GM19372 (cell line): ENCODE data around the gene POLK.
"Not testable (repeated sequence)": the region's sequence is repeated elsewhere in the genome, so short reads cannot be mapped to it uniquely, and the experiment has no call there.

Source experiments
- ATAC-seq: cut with Tn5 transposase; IDR thresholded peaks from one replicate; pipeline ENCODE4 v1.9.1; 2021; ENCODE audit warnings: mild to moderate bottlenecking, low read depth, moderate library complexity; ENCODE audit not compliant: unreplicated experiment

POLK gene

DNA sequence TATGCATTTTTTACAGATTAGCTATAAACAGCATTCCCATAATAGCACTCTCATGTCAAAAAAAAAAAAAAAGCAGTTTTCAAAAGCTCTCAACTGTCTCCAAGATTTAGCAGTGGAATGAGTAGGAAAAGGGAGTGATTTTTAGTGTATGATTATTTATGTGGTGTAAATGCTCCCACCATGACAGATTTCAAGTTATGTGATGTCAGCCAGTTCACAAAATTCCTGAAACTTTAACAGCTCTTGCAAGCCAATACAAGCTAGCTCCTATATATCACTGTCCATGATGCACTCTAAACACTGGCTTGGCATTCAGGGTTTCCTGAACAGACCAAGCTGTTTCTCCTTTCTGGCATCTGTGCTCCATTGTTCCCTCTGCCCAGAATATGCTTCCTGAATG is 91.7 kb downstream of the POLK start:
- ATAC-seq, result no peak

DNA sequence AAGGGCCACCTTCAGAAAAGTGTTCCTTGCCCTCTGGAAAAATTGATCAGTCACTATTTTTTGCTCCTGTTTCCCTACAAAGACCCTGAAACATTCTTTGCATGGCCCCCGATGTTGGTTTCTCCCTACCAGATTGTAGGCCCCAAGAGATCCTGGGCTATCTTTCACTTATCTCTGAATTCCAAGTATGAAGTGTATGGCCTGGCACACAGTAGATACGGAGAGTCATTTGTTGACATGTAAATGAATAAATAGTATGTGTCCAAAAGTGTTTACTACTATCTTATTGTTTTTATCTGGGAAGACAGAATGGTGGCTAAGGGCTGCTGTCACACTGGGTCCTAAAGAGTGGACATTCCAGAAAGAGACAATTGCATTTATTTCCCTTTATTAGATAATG is 92.1 kb downstream of the POLK start:
- no peak for ATAC-seq

DNA sequence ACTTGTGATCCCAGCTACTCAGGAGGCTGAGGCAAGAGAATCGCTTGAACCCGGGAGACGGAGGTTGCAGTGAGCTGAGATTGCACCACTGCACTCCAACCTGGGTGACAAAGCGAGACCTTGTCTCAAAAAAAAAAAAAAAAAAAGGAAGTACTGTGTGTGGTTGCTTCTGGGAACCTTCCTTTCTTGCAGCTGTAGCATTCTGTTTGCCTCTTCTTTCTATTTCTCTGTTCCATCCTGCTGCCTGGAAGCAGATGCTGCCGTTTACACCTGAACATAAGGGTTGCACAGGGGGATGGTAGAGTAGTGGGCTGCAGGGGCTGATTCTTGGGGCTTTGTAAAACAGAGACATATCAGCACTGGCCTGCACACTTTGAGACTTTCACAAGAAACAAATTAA is 95.7 kb downstream of the POLK start:
- ATAC-seq, result not testable (repeated sequence)

DNA sequence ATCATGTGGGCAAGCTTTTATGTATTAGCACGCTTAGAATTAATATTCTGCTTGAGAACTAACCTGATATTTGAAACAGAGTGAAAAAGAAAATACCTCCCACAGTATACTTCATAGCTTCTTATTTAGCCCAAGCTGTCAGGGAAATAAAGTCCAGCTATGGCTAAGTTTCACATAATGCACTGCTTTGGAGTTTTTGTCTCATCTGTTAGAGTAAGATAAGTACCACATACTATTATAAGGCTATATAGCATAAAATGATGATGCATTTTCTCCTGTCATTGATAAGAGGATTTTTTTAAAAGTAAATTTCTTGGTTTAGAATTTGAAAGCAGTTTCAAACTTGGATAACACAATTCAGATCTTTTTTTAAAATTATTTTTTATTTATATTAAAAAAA is 97.2 kb downstream of the POLK start:
- ATAC-seq, result no peak

DNA sequence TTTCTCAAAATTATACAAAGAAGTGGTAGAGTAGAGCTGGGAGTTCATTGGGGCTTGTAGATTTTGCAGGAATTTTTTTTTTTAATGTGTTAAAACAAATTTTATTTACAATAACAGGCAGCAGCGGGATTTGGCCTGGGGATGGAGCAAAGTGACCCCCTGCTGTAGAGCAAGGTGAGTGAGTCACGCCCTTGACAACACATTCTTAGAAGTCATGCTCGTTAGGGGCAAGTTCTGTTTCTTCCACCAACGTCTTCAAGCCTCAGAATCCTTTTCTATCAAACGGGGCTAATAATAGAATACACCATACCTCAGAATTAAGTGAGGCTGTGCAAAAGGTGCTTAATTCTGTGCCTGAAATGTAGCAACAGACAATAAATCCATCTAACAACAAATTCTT is 98.5 kb downstream of the POLK start:
- no peak for ATAC-seq

DNA sequence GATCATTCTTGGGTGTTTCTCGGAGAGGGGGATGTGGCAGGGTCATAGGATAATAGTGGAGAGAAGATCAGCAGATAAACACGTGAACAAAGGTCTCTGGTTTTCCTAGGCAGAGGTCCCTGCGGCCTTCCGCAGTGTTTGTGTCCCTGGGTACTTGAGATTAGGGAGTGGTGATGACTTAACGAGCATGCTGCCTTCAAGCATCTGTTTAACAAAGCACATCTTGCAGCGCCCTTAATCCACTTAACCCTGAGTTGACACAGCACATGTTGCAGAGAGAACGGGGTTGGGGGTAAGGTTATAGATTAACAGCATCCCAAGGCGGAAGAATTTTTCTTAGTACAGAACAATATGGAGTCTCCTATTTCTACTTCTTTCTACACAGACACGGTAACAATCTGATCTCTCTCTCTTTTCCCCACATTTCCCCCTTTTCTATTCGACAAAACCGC is 99.2 kb downstream of the POLK start:
- not testable (repeated sequence) for ATAC-seq

DNA sequence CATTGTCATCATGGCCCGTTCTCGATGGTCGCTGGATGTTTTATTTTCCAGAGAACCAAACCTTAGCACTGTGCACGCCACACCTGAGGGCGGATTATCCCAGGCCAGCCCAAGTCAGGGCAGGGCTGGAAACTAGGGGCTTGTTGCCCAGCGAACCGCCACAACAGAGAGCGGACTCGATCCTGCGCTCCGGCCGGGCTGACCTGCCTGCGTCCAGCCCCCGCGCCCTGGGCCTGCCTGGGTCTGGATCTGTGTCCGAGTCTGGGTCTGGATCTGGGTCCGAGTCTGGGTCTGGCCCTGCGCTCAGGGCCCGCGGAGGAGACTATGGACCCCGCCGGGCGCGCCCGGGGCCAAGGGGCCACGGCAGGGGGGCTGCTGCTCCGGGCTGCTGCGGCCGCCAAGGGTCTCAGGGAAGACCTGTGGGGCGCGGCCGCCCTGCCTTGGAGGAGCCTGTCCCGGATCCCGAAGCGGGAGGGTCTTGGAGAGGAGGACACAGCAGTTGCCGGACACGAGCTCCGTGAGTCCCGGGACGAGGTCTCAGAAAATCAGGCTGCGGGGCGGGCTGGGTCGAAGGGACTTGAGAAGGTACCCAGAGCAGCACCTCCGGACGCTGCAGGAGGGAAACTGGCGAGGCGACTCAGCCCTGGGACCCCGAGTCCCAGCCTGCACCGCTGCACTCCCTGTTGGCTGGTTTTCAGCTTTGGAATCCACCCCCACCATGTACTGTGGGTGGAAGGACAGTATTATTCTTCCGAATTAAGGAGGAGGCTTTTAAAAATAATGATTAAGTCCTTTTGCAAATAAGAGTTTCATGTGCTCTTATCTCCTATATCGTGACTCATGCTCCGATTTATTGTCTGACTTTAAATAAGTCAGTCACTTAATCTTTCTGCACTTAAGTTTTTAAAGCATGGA is 99.9 kb downstream of the POLK start, which contains the start of gene ANKDD1B:
Gene ANKDD1B (plus strand): TSS at position 143 of the 915 bp plus-strand sequence. CDS start 182 bp downstream, at position 325.
- ATAC-seq, result no peak

DNA sequence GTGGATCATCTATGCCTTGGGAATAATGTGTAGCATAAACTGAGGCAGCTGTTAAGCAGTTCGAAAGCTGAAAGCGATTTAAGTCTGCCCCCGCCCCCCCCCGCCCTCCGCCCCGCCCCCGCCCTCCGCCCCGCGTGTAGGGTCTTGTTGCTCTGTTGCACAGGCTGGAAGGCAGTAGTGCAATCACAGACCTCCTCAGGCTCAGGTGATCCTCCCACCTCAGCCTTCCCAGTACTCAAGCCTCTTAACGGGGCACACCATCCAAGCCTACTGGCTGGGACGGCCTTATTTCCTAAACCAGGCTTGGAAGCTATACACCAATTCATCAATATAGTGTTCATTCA is 100.5 kb downstream of the POLK start:
- no peak for ATAC-seq

DNA sequence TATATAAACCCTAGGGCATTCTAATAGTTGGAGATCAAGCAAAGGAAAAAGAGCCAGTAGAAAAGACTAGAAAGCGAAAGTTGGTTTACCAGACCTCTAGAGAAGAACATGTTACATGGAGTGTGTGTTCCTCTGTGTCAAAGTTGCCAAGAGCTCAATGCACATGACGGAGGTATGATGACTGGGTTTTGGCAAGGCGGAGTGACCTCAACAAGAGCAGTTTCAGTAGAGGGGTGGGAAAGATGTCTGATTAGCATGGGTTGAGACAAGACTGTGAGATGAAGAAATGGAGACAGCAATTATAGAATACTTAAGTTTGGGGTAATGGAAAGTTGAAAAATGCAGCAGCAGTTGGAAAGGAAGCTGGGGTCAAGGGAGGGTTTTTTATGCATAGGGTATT is 101.2 kb downstream of the POLK start:
- ATAC-seq, result no peak

DNA sequence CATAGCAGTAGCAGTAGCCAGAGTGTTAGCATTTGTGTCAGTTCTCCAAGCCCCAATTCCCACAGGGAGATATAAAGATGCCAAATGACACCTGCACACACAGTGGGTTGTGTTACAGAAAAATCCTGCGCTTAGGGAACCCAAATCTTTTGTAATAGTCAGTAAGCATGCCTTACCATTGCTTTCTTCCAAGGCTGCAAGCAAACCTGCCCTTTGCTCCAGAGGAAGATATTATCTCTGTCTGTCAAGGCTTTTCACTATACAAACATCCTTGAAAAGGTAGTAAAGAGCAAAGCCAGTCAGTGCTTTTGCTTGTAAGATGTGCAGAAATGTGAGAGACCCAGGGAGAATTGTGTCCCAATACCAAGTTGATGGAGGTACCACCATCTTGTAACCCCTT is 102.5 kb downstream of the POLK start:
- no peak for ATAC-seq

DNA sequence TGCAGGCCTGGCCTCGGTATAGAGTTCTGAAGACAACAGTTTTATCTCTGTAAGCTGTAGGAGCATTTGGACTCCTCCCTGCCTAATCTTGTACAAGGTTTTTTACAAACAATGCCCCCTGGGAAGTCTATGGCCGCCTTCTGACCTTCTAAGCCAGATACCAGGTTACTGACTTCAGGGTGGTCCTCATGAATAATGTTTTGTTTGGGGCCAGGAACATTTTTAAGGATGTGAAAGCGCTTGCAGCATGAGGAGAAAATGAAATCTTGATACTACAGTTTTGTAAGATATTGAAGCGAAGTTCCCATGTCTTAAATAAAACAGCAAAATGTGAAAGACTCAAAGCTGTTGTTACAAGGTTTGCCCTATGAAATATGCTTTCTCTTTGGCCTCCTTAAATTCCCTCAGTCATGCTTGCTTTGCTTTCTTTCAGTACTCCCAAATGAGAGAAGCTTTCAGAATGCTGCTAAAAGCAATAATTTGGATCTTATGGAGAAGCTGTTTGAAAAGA is 104.7 kb downstream of the POLK start:
- ATAC-seq, result no peak

DNA sequence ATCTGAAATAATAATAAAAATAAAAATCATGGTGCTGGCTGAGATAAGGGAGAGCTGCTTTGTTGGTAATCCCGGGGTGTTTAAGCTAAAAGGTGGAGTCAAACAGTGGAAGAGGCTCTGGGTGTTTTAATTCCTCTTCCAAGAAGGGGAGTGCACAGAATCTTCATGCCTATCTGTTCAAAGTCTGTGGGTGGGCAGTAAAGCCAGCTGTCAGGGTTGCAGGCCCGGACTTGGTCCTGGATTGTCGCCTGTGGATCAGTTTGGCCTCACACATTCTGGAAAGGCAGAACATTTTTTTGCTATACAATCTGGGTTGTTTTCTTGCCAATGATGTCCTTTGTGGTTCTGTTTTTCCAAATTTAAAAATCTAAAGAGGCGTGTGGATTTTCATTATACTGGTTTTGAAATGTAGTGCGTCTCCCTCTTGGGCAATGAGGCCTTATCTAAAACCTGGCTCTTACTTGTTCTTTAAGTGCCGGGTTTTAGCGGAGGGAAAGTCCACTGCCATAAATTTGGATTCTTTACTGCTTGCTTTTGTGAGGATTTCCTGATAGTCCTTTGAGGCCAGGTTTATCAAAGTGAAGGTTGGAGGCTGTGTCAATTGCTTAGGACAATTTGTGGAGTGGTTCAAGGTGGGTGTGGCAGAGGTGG is 105.4 kb downstream of the POLK start:
- no peak for ATAC-seq

DNA sequence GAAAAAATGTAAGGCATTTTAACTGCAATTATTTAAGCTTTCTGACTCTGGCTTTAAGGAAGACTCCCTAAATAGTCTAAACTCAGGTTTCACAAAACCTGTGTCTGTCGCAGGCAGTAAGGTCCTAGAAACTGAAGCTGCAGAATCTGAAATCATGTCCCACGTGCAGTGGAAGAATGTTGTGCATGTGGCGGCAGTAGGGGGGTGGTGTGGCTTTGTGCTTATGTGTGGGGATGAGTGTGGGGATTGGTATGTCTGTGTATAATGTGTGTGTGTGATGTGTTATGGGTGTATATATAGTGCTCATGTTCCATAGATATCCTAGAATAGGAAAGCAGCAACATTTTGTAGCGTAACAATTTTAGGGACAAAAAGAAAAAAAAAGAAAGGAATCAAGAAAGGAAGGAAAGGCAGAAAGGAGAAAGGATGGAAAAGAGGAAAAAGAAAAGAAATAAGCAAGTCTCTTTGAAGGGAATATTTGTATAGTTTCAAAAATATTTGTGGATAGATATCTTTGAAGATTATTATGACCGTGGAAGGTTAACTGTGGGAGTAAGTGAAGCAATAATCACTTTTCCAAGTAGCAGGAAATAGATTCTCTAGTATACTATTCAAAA is 106.2 kb downstream of the POLK start:
- no peak for ATAC-seq

DNA sequence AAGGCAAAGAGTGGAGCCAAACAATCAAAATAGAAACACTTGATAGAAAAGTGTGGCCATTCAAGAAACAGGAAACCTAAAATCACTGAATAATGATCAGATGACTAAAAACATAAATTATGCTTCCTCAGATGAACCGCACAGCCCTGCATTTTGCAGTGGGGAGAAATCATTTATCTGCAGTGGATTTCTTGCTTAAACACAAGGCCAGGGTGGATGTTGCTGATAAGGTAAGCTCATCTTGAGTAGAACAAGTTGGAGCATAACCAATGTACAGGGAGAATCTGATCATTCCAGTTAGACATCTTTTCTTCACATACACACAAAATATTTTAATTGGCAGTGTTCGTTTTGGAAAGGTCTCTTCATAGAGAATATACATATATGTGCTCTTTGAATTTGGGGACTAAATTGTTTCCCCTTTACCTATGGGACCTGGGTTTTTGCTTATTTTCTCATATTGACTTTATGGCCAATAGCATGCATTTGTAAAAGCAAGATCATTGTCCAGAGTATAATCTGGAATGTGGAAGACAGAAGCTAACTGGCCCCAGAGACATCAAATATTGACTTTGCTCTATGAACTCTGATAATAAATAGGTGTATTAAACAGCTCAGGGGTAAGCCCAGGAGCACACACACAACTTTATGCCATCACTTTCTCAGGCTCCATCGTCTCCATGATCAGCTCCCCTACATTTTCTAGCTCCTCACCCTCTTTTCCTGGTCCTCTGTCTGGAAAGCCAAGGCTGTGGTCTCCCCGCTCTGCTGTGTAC is 108.7 kb downstream of the POLK start:
- no peak for ATAC-seq

DNA sequence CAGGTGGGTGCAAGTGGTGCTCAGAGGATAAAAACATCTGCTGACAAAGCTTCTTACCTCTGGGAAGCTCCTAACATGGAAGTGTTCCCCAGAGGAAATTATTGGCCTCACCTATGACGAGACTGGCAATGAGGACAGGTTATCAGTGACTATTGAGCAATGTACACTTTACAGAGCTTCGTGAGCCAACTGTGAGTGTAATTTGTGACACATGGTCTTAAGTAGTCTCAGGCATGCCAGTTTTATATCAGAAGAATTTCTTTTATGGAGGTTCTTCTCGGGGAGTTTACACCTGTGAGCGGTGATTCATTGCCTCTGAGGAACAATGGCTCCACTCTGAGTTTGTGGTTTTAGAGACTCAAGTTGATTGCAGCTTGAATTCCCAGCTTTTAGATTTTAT is 110.9 kb downstream of the POLK start:
- ATAC-seq, result no peak

DNA sequence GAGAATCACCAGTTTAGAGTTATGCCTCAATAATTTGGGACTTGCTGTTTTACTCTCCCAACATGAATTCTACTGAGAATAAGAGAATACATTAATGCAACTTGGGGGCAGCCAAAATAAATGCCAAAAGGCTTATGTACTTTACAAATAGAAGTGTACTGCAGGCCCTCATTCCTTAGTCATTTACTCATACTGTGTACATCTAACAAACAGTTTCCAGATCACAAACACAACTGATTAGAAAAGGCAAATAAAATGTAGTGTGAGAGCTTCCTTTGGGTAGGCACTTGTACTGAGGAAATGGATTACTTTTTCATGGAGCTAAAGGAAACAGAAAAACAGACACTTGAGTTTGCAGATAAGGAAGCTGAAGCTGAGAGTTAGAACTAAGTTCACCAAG is 112.2 kb downstream of the POLK start:
- no peak for ATAC-seq

DNA sequence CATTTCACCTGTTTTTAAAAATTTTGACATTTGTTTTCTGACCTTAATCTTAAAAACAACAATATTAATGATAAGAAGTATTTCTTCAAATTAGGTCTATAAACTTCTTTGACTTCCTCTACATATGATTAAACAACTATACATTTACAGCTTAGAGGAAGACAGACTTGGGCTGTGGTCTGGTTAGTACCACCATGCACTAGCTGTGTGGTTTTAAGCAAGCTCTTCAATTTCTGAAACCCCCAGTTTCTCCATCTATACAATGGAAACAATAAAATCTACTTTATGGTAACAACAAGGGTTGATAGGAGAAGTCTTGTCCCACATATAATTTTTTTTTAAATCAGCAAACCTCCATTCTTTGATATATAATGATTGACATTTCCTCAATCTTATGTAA is 115.3 kb downstream of the POLK start:
- no peak for ATAC-seq

DNA sequence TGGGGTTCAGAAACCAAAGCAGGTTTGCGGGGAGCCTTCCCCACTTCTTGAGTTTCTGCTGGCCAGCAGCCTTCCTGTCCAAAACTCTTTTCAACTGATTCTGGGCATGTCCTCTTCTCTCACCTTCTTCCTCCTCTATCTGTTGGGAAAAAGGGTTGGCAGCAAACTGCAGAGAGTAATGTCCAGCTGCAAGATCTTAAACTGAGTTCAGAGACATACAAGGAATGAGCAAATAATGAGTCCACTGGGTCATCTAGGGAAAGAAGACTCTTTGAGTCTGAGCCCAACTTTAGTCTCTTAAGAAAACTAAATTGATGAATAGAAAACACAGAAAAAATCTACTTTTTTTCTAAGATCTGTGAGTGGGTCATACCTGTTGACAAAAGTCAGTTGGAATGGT is 116.1 kb downstream of the POLK start:
- ATAC-seq, result no peak

DNA sequence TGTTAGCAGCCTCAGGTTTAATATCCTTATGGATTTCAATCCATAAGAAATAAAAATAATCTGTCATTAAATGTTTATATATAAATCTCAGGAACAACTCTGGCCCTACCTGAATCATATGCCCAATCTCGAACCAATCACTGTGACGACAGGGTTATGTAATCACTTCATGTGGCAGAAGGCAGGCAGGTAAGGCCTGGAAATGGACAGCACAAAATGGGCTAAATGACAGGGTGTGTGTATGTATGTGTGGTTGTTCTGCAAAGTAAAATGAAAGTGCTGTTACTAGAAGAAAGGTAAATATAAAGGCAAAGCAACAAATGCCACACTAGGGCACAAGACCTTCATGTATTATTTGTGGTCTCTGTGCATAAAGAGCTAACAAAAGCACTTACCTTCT is 119.2 kb downstream of the POLK start:
- ATAC-seq, result no peak

DNA sequence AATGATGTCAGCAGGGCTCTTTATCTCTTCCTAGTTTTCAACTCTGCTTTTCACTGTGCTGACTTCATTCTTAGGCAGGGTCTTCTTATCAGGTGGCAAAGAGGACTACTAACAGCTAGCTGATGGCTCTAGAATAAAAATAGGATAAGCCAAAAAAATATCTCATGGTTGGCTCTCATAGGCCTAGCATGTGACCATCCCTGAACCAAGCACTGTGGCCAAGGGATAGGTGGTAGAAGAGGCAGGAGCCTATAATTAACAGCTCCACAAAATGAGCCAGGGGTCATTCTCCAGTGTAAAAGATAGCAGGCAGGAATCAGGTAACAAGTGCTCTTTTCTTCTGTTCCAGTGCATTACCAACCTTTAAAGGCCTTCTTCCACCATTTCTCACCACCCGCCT is 120.6 kb downstream of the POLK start:
- no peak for ATAC-seq

DNA sequence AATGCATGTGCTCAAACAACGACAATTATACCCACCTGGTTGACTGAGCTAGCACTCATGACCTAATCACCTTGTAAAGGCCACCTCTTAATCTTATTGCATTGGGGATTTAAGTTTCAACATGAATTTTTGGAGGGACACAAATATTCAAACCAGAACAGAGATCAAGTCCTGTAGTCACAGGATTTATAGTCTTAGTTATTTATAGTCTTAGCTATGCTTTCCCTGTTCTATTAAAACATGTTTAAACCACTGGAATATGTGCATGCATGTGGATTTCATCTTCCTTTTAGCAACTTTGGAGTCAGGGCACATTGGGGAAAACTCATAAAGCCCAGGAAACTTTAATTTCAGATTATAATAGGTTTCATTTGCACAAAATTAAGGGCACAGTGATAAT is 126.3 kb downstream of the POLK start:
- no peak for ATAC-seq
